Mesenchymal stem cell (in vitro differentiated cells and primary cell): ENCODE data around the gene FMOD.

Experiments used
- DNase-seq: peaks from one replicate; pipeline ENCODE4 v3.0.0-alpha.2; 2013
- H2AFZ ChIP-seq: one replicate; pipeline ENCODE4 v1.6.1; 2013; ENCODE audit warnings: low read depth, mild to moderate bottlenecking, control low read depth, inconsistent platforms, low read length, moderate library complexity
- H2AK5ac ChIP-seq: 2 replicates; pipeline ENCODE4 v1.6.1; 2013; ENCODE audit warnings: low read length, moderate library complexity, mild to moderate bottlenecking, inconsistent platforms; ENCODE audit not compliant: severe bottlenecking
- H2BK120ac ChIP-seq: one replicate; pipeline ENCODE4 v1.6.1; 2013; ENCODE audit warnings: low read depth, mild to moderate bottlenecking, inconsistent platforms, low read length, moderate library complexity
- H2BK12ac ChIP-seq, 2 experiments: one replicate each; pipeline ENCODE4 v1.6.1; 2013; ENCODE audit warnings: inconsistent platforms in 2 of 2, low read length in 2 of 2, mild to moderate bottlenecking in 2 of 2, moderate library complexity in 2 of 2, control low read depth in 1 of 2
- H2BK15ac ChIP-seq: one replicate; pipeline ENCODE4 v1.6.1; 2013; ENCODE audit warnings: mild to moderate bottlenecking, low read depth, inconsistent platforms; ENCODE audit not compliant: poor library complexity, severe bottlenecking
- H2BK5ac ChIP-seq: 2 replicates; pipeline ENCODE4 v1.6.1; 2013; ENCODE audit warnings: low read depth, mild to moderate bottlenecking, low read length, control low read depth, inconsistent platforms; ENCODE audit not compliant: poor library complexity, severe bottlenecking
- H3K14ac ChIP-seq, 2 experiments: one replicate each; pipeline ENCODE4 v1.6.1; 2013; ENCODE audit warnings: inconsistent platforms in 2 of 2, low read length in 2 of 2, control low read depth in 1 of 2, mild to moderate bottlenecking in 1 of 2, moderate library complexity in 1 of 2
- H3K18ac ChIP-seq, 2 experiments: one replicate each; pipeline ENCODE4 v1.6.1; 2013; ENCODE audit warnings: inconsistent platforms in 2 of 2, low read length in 2 of 2, control low read depth in 1 of 2, low read depth in 1 of 2, mild to moderate bottlenecking in 1 of 2
- H3K23ac ChIP-seq, 2 experiments: one replicate each; pipeline ENCODE4 v1.6.1; 2013; ENCODE audit warnings: inconsistent platforms in 2 of 2, low read length in 2 of 2, mild to moderate bottlenecking in 2 of 2, moderate library complexity in 2 of 2, control low read depth in 1 of 2
- H3K27ac ChIP-seq: 2 replicates; pipeline ENCODE4 v1.5.1; 2013; ENCODE audit warnings: mild to moderate bottlenecking, moderate library complexity, low read length, control low read depth, inconsistent platforms; ENCODE audit not compliant: poor library complexity, severe bottlenecking
- H3K27me3 ChIP-seq, 2 experiments: 2 replicates each; pipeline versions ENCODE4 v1.6.1 to v1.7.0; 2013; ENCODE audit warnings: low read length in 2 of 2, mild to moderate bottlenecking in 2 of 2, moderate library complexity in 2 of 2, control low read depth in 1 of 2, inconsistent platforms in 1 of 2; ENCODE audit not compliant: control insufficient read depth in 1 of 2, insufficient read depth in 1 of 2
- H3K36me3 ChIP-seq, 2 experiments: 2 replicates each; pipeline versions ENCODE4 v1.6.1 to v1.7.0; 2013; ENCODE audit warnings: low read length in 2 of 2, control low read depth in 1 of 2, inconsistent platforms in 1 of 2, low read depth in 1 of 2, mild to moderate bottlenecking in 1 of 2; ENCODE audit not compliant: insufficient read depth in 2 of 2, control insufficient read depth in 1 of 2
- H3K4ac ChIP-seq, 2 experiments: one replicate each; pipeline ENCODE4 v1.6.1; 2013; ENCODE audit warnings: inconsistent platforms in 2 of 2, low read length in 2 of 2, mild to moderate bottlenecking in 2 of 2, moderate library complexity in 2 of 2, control low read depth in 1 of 2, low read depth in 1 of 2
- H3K4me1 ChIP-seq: 2 replicates; pipeline ENCODE4 v1.6.1; 2013; ENCODE audit warnings: low read depth, low read length, control low read depth; ENCODE audit not compliant: control insufficient read depth, insufficient read depth
- H3K4me2 ChIP-seq: 2 replicates; pipeline ENCODE4 v1.6.1; 2013; ENCODE audit warnings: low read length, mild to moderate bottlenecking, inconsistent platforms; ENCODE audit not compliant: poor library complexity, severe bottlenecking
- H3K4me3 ChIP-seq, 2 experiments: 2 replicates each; pipeline versions ENCODE4 v1.5.1 to v1.7.0; 2013; ENCODE audit warnings: low read length in 2 of 2, mild to moderate bottlenecking in 2 of 2, control low read depth in 1 of 2, low read depth in 1 of 2; ENCODE audit not compliant: insufficient read depth in 1 of 2
- H3K79me1 ChIP-seq: replicated peaks from 2 replicates; pipeline ENCODE4 v1.6.1; 2013; ENCODE audit warnings: mild to moderate bottlenecking, control low read depth, low read length, inconsistent platforms; ENCODE audit not compliant: poor library complexity, severe bottlenecking
- H3K9ac ChIP-seq: 2 replicates; pipeline ENCODE4 v1.7.0; 2013; ENCODE audit warnings: mild to moderate bottlenecking, low read length, moderate library complexity
- H3K9me3 ChIP-seq: 2 replicates; pipeline ENCODE4 v1.7.0; 2013; ENCODE audit warnings: mild to moderate bottlenecking, low read length; ENCODE audit not compliant: control insufficient read depth
- H4K8ac ChIP-seq: one replicate; pipeline ENCODE4 v1.6.1; 2013; ENCODE audit warnings: inconsistent platforms, mild to moderate bottlenecking, low read length, moderate library complexity
- H4K91ac ChIP-seq: one replicate; pipeline ENCODE4 v1.6.1; 2013; ENCODE audit warnings: mild to moderate bottlenecking, low read length, inconsistent platforms
- WGBS: methylation state at CpG from one replicate; pipeline ENCODE4 v1.1.7; 2013; ENCODE audit warnings: mixed read lengths; 5-methylcytosine and 5-hydroxymethylcytosine counted together

FMOD gene

GRCh38 chr1:203322500-203323179, 28.3 kb downstream of the FMOD start:
- Histone ChIP-seq H3K27me3 (peaks cover 33 to 77% of the 10 kb centered on the region in 2 experiments), H3K18ac (no peak overlapping the region), H3K9me3 (no peaks in the 10 kb centered on the region), H3K4me1 (peaks cover 19% of the 10 kb centered on the region), H3K4me2 (no peak overlapping the region), H3K27ac (no peak overlapping the region), H3K4me3 (no peak overlapping the region), H3K23ac (no peak overlapping the region), H2AFZ (no peak overlapping the region), H4K91ac (no peak overlapping the region), H3K4ac (no peak overlapping the region), H3K79me1 (no peaks in the 10 kb centered on the region), H4K8ac (no peak overlapping the region), H3K9ac (no peak overlapping the region), H3K14ac (no peak overlapping the region), H2AK5ac (no peak overlapping the region), H3K36me3 (no peaks in the 10 kb centered on the region), H2BK120ac (no peak overlapping the region), H2BK15ac (no peak overlapping the region), H2BK5ac (no peak overlapping the region), H2BK12ac (no peak overlapping the region)
- DNase-seq = no peak

GRCh38 chr1:203321273-203322052, 29.5 kb downstream of the FMOD start:
- no peak overlapping the region for H2BK120ac ChIP-seq
- H3K9me3 ChIP-seq = no peaks in the 10 kb centered on the region
- no peak overlapping the region for H2BK15ac ChIP-seq
- no peak overlapping the region for H3K9ac ChIP-seq
- H3K36me3 ChIP-seq = no peaks in the 10 kb centered on the region
- no peak overlapping the region for H3K4me2 ChIP-seq
- no peak overlapping the region for H2AK5ac ChIP-seq
- H3K14ac ChIP-seq = peak overlapping the region in 1 of 2 experiments; percentile 19
- H4K8ac ChIP-seq = no peak overlapping the region
- peaks cover 32 to 89% of the 10 kb centered on the region in 2 experiments for H3K27me3 ChIP-seq
- H3K4me3 ChIP-seq = no peak overlapping the region
- 85% methylated on average over 5 of the region's 6 CpGs for WGBS
- no peak overlapping the region for H3K27ac ChIP-seq
- H3K4me1 ChIP-seq = peaks cover 12% of the 10 kb centered on the region
- H3K79me1 ChIP-seq = no peaks in the 10 kb centered on the region
- peak overlapping the region in 1 of 2 experiments; percentile 1 for H2BK12ac ChIP-seq
- no peak overlapping the region for H4K91ac ChIP-seq
- no peak overlapping the region for H3K23ac ChIP-seq
- H2BK5ac ChIP-seq = no peak overlapping the region
- H3K18ac ChIP-seq = no peak overlapping the region
- DNase-seq = no peak
- H3K4ac ChIP-seq = no peak overlapping the region
- H2AFZ ChIP-seq = no peak overlapping the region

- H2BK15ac ChIP-seq = peak overlapping the region; percentile 34
- WGBS = 41% methylated on average over 6 of the region's 6 CpGs
These were observed 30.2 kb downstream of the FMOD start for GRCh38 chr1:203320591-203321272.

GRCh38 chr1:203318229-203318517, 32.7 kb downstream of the FMOD start:
- Histone ChIP-seq H4K91ac (no peak overlapping the region), H3K36me3 (no peaks in the 10 kb centered on the region), H3K27me3 (peaks cover 17 to 68% of the 10 kb centered on the region in 2 experiments), H3K4me2 (no peak overlapping the region), H2BK15ac (no peak overlapping the region), H2BK120ac (no peak overlapping the region), H3K9me3 (no peaks in the 10 kb centered on the region), H3K4me1 (peaks cover 5% of the 10 kb centered on the region), H3K18ac (no peak overlapping the region), H3K23ac (no peak overlapping the region), H2AK5ac (no peak overlapping the region), H4K8ac (no peak overlapping the region), H3K4me3 (no peak overlapping the region), H3K27ac (no peak overlapping the region), H2AFZ (no peak overlapping the region), H2BK12ac (no peak overlapping the region), H3K14ac (no peak overlapping the region), H3K4ac (no peak overlapping the region), H2BK5ac (no peak overlapping the region), H3K9ac (no peak overlapping the region), H3K79me1 (no peaks in the 10 kb centered on the region)
- DNase-seq = no peak
- 100% methylated on average over 1 of the region's 1 CpG for WGBS

More at GRCh38 chr1:203320591-203321272, 30.2 kb downstream of the FMOD start:
- H2AK5ac ChIP-seq = no peak overlapping the region
- H3K23ac ChIP-seq = no peak overlapping the region
- no peak overlapping the region for H2BK5ac ChIP-seq
- H3K4me1 ChIP-seq = peaks cover 12% of the 10 kb centered on the region
- no peak overlapping the region for H2BK120ac ChIP-seq
- H3K18ac ChIP-seq = no peak overlapping the region
- DNase-seq = peak; percentile 33
- no peak overlapping the region for H3K4me2 ChIP-seq
- peaks cover 25 to 92% of the 10 kb centered on the region in 2 experiments for H3K27me3 ChIP-seq
- no peak overlapping the region for H3K27ac ChIP-seq
- H2AFZ ChIP-seq = no peak overlapping the region
- no peak overlapping the region for H3K4ac ChIP-seq
- H4K8ac ChIP-seq = no peak overlapping the region
- H2BK12ac ChIP-seq = peak overlapping the region in 1 of 2 experiments; percentile 1
- H3K9me3 ChIP-seq = no peaks in the 10 kb centered on the region
- no peak overlapping the region for H3K4me3 ChIP-seq
- peak overlapping the region in 1 of 2 experiments; percentile 19 for H3K14ac ChIP-seq
- H4K91ac ChIP-seq = no peak overlapping the region
- H3K9ac ChIP-seq = no peak overlapping the region
- no peaks in the 10 kb centered on the region for H3K79me1 ChIP-seq
- no peaks in the 10 kb centered on the region for H3K36me3 ChIP-seq
